Choroid plexus epithelial cell (primary cell): ENCODE data around the gene BNC1.

Experiments
- DNase-seq: peaks from one replicate; pipeline ENCODE4 v3.0.0-alpha.2; 2010; ENCODE audit warnings: low read depth
- H3K4me3 ChIP-seq: 2 replicates; pipeline ENCODE4 v1.5.1; 2011; ENCODE audit warnings: low read depth, mild to moderate bottlenecking, control low read depth, low read length, moderate library complexity
- CTCF ChIP-seq: conservative IDR thresholded peaks from 2 replicates; pipeline ENCODE4 v1.5.1; 2011; ENCODE audit warnings: low read depth, mild to moderate bottlenecking, control low read depth, inconsistent platforms, low read length, moderate library complexity

BNC1 gene

DNA sequence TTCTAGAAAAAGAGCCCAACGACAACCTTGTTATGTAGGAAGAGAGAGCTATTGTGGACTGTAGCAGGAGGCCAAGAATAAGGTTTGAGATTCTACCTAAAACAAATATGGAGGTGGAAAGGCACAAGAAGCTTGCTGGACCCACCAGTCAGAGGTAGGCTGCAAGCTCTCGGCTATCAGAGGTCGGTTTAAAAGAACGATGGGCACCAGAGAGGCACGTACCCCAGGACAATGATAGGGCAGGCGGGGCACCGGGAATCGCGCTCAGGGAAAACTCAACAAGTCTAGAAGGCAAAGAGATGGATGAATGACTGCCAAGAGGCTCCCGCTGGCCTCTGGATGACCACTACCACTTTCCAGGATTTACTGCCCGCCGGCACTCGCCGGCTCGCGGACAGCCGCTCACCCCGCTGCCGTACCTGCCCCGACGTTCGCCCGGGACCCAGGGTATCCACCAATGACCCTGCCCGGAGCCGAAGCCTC, 77.9 kb downstream of the BNC1 start:
- TF ChIP-seq CTCF, result no peak
- DNase-seq, result peak; percentile 28
- H3K4me3 ChIP-seq, result peak overlapping the region; percentile 75
